Fibroblast of villous mesenchyme (primary cell): ENCODE data around the gene KIF23. TPM values are rescaled to one million over a fixed set of nuclear protein-coding genes. Genes with fewer than 3 reads are reported as not detected.
A peak's percentile ranks its signal among the peaks of the same experiment; 100 is the strongest.

Source experiments
- DNase-seq: peaks from one replicate; pipeline ENCODE4 v3.0.0-alpha.2; 2010; ENCODE audit warnings: low read depth
- H3K4me3 ChIP-seq: 2 replicates; pipeline ENCODE4 v1.5.1; 2011; ENCODE audit warnings: low read depth, mild to moderate bottlenecking, low read length
- total RNA-seq: library from RNA; depleted of rRNA; stranded (reverse); fragments of >200 nt; gene quantifications from 2 replicates; pipeline ENCODE4 v1.2.3, GENCODE V29; 2012
- TF ChIP-seq, protein P1 (sequence below): IDR thresholded peaks from 2 replicates; pipeline ENCODE4 v1.5.1; 2012; ENCODE audit warnings: low read depth, mild to moderate bottlenecking, low read length; ENCODE audit not compliant: insufficient read depth

KIF23 gene
- total RNA-seq, 1 donor = 60.5 TPM

GRCh38 chr15:69484837-69485236 is 70.7 kb downstream of the KIF23 start:
- DNase-seq = no peak
- TF ChIP-seq, protein P1, sequence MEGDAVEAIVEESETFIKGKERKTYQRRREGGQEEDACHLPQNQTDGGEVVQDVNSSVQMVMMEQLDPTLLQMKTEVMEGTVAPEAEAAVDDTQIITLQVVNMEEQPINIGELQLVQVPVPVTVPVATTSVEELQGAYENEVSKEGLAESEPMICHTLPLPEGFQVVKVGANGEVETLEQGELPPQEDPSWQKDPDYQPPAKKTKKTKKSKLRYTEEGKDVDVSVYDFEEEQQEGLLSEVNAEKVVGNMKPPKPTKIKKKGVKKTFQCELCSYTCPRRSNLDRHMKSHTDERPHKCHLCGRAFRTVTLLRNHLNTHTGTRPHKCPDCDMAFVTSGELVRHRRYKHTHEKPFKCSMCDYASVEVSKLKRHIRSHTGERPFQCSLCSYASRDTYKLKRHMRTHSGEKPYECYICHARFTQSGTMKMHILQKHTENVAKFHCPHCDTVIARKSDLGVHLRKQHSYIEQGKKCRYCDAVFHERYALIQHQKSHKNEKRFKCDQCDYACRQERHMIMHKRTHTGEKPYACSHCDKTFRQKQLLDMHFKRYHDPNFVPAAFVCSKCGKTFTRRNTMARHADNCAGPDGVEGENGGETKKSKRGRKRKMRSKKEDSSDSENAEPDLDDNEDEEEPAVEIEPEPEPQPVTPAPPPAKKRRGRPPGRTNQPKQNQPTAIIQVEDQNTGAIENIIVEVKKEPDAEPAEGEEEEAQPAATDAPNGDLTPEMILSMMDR = no peak
- no peak overlapping the region for H3K4me3 ChIP-seq

DNA sequence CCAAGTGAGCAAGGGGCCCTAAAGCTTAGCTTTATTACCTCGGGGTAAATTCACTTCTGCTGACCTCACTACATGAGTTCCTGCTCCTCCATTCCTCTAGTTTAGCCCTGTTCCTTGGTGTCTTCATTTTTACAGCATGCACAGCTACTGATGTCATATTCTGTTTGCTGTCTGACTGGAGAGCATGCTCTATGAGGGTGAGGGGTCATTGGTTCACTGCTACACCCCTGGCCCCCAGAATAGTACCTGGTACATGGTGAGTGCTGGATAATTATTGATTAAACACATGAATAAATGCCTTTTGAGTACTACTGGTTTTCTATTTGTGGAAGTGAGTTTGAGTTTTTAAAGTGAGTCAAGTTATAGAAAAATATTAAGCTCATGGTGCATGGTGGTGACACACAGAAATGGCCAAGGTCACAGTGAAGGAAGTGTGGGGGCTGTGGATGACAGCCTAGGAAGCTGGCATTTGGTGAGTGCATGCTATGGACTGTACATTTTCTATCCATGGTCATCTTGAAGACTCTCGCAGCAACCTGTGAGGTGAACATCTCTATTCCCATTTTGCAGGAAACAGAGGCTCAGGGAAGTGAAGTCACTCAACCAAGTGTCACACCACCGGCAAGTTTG is 72.4 kb downstream of the KIF23 start:
- H3K4me3 ChIP-seq = no peak overlapping the region
- no peak for DNase-seq
- TF ChIP-seq, protein P1 = no peak

GRCh38 chr15:69489073-69489571 is 75.0 kb downstream of the KIF23 start:
- H3K4me3 ChIP-seq = no peak overlapping the region
- TF ChIP-seq, protein P1 = no peak
- DNase-seq = peak; percentile 12

GRCh38 chr15:69490356-69491037 is 76.3 kb downstream of the KIF23 start:
- no peak overlapping the region for H3K4me3 ChIP-seq
- TF ChIP-seq, protein P1 = no peak
- no peak for DNase-seq

DNA sequence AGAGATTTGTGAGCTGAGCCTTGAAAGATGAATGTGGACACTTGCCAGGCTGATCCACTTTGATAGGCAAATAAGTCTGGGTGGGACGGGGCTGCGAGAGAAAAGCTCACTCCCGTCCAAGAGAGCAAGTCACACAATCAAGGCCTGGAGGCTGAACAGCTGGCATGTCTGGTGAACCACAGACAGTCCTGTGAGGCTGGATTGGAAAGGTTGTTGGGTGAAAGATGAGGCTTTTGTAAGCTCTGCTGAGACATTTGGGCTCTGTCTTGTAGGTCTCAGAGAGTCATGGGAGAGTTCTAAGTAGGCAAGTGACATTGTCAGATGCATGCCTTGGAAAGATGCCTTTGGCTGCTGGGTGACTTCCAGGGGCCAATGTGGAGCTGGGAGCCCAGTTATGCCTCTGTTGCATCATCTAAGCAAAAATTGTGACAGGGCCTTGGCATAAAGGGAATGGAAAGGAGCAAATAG is 76.9 kb downstream of the KIF23 start:
- no peak for DNase-seq
- TF ChIP-seq, protein P1 = no peak
- no peak overlapping the region for H3K4me3 ChIP-seq

- no peak for DNase-seq
These were observed 79.3 kb downstream of the KIF23 start for GRCh38 chr15:69493406-69493805.

More at GRCh38 chr15:69493406-69493805, 79.3 kb downstream of the KIF23 start:
- TF ChIP-seq, protein P1 = no peak
- H3K4me3 ChIP-seq = no peak overlapping the region
